K562 (cell line): ENCODE results near the gene FSTL4. TPM values are rescaled to one million over a fixed set of nuclear protein-coding genes. Genes with fewer than 3 reads are reported as not detected.
A peak's percentile ranks its signal among the peaks of the same experiment; 100 is the strongest.

ENCODE experiments used
- ATAC-seq: fragments of 200-7000 bp; cut with Tn5 transposase; 3 replicates; pipeline ENCODE4 v1.9.1; 2020; ENCODE audit warnings: moderate library complexity
- BruUV-seq: library from RNA; stranded (reverse); fragments of 400-500 nt; replicated peaks from 2 replicates; lab custom pipeline; 2021; lab: Mats Ljungman, UMichigan
- CTCF ChIA-PET: fragments of 300-600 bp; formaldehyde crosslinking; extraction: SDS; loops from one replicate; lab custom pipeline; 2021; ENCODE audit warnings: low intra/inter-chr PET ratio; lab: Yijun Ruan, JAX
- POLR2A ChIA-PET: fragments of 300-600, 350-650 bp; sonication (Branson Sonifier 250); formaldehyde crosslinking; extraction: SDS; loops from one replicate; lab custom pipeline; 2021; ENCODE audit warnings: antibody characterized with exemption, inconsistent platforms; lab: Yijun Ruan, JAX
- DNase-seq, 4 experiments: peaks; one replicate each; pipeline versions ENCODE4 v3.0.0 to v3.0.0-alpha.2; 2011 to 2018; ENCODE audit warnings: low spot score in 3 of 4, mixed read lengths in 3 of 4; ENCODE audit errors: extremely low read depth in 1 of 4
- FAIRE-seq: peaks from 2 replicates; lab custom pipeline; 2011; peaks lifted over from hg19 to GRCh38; lab: Jason Lieb, UNC
- H2AFZ ChIP-seq: 2 replicates; pipeline ENCODE4 v1.6.0; 2011; ENCODE audit warnings: low read depth, low read length, control low read depth, inconsistent platforms
- H3K27ac ChIP-seq: fragments of 200-600 bp; 3 replicates; pipeline ENCODE4 v1.8.0; 2011; ENCODE audit warnings: low read depth, mild to moderate bottlenecking, control low read depth, inconsistent platforms, low read length, moderate library complexity, mixed read lengths; ENCODE audit errors: extremely low read depth
- H3K27me3 ChIP-seq, 2 experiments: fragments of 300-600 bp in 1 of 2; 2 replicates in 1 of 2; 3 replicates in 1 of 2; pipeline versions ENCODE4 v1.6.0 to v1.8.0; 2011; ENCODE audit warnings: inconsistent platforms in 2 of 2, low read length in 2 of 2, mild to moderate bottlenecking in 1 of 2, mixed read lengths in 1 of 2, moderate library complexity in 1 of 2; ENCODE audit not compliant: control insufficient read depth in 2 of 2, insufficient read depth in 2 of 2
- H3K36me3 ChIP-seq: fragments of 300-600 bp; 3 replicates; pipeline ENCODE4 v1.8.0; 2011; ENCODE audit warnings: mild to moderate bottlenecking, low read length, inconsistent platforms; ENCODE audit not compliant: control insufficient read depth, insufficient read depth
- H3K4me1 ChIP-seq, 2 experiments: fragments of 200-600 bp in 1 of 2; replicated peaks in 1 of 2; 2 replicates in 1 of 2; 3 replicates in 1 of 2; pipeline versions ENCODE4 v1.5.1 to v1.8.0; 2011; ENCODE audit warnings: inconsistent platforms in 2 of 2, low read length in 2 of 2, mild to moderate bottlenecking in 1 of 2, mixed read lengths in 1 of 2, moderate library complexity in 1 of 2; ENCODE audit not compliant: control insufficient read depth in 2 of 2, insufficient read depth in 2 of 2
- H3K4me2 ChIP-seq: 2 replicates; pipeline ENCODE4 v1.6.1; 2011; ENCODE audit warnings: low read length, control low read depth, inconsistent platforms, mixed read lengths; ENCODE audit not compliant: insufficient read depth
- H3K4me3 ChIP-seq: fragments of 200-600 bp; sonication (generic), shearing (Covaris generic); 2 replicates; pipeline ENCODE4 v1.5.1; 2016; ENCODE audit warnings: control low read depth, inconsistent platforms
- H3K79me2 ChIP-seq: fragments of 200-600 bp; 3 replicates; pipeline ENCODE4 v1.8.0; 2011; ENCODE audit warnings: low read length, inconsistent platforms; ENCODE audit not compliant: control insufficient read depth, insufficient read depth
- H3K9ac ChIP-seq, 2 experiments: 2 replicates each; pipeline versions ENCODE4 v1.6.0 to v1.6.1; 2011; ENCODE audit warnings: low read depth in 2 of 2, low read length in 2 of 2, control low read depth in 1 of 2, inconsistent platforms in 1 of 2, mild to moderate bottlenecking in 1 of 2, mixed read lengths in 1 of 2; ENCODE audit not compliant: insufficient read depth in 1 of 2
- H3K9me1 ChIP-seq: one replicate; pipeline ENCODE4 v1.6.0; 2011; ENCODE audit warnings: inconsistent platforms, mild to moderate bottlenecking, low read length, moderate library complexity; ENCODE audit not compliant: control insufficient read depth, insufficient read depth
- H3K9me3 ChIP-seq: replicated peaks from 2 replicates; pipeline ENCODE4 v1.5.1; 2011; ENCODE audit warnings: low read depth, low read length, inconsistent platforms; ENCODE audit not compliant: control insufficient read depth, insufficient read depth
- H4K20me1 ChIP-seq: replicated peaks from 2 replicates; pipeline ENCODE4 v1.6.1; 2011; ENCODE audit warnings: low read length, inconsistent platforms, mixed read lengths; ENCODE audit not compliant: control insufficient read depth, insufficient read depth
- ATF6 ChIP-seq: sonication (generic); formaldehyde crosslinking; IDR thresholded peaks from 2 replicates; pipeline ENCODE4 v1.4.0; 2020; ENCODE audit warnings: mild to moderate bottlenecking, missing genetic modification reagents
- BCOR ChIP-seq: fragments of 450-650 bp; IDR thresholded peaks from 2 replicates; pipeline ENCODE4 v1.6.1; 2016
- CHCHD3 ChIP-seq: fragments of 250-450 bp; sonication (Bioruptor Pico); IDR thresholded peaks from 2 replicates; pipeline ENCODE4 v2.1.2; 2022; ENCODE audit warnings: mild to moderate bottlenecking
- CREB1 ChIP-seq, 2 experiments: sonication (generic) in 1 of 2; formaldehyde crosslinking in 1 of 2; IDR thresholded peaks; 2 replicates each; pipeline versions ENCODE4 v1.6.1 to v1.8.0; 2012 to 2022; ENCODE audit warnings: inconsistent platforms in 1 of 2, mild to moderate bottlenecking in 1 of 2, missing genetic modification reagents in 1 of 2, moderate library complexity in 1 of 2
- FUS ChIP-seq: fragments of 200-400 bp; formaldehyde crosslinking; optimal IDR thresholded peaks from 2 replicates; pipeline ENCODE3; 2017; ENCODE audit warnings: low read depth, low read length
- GABPB2 ChIP-seq: fragments of 250-450 bp; sonication (Bioruptor Pico); conservative IDR thresholded peaks from 2 replicates; pipeline ENCODE4 v1.5.1; 2021; ENCODE audit warnings: mild to moderate bottlenecking
- MYC ChIP-seq, 2 experiments: fragments of 250-450 bp in 1 of 2; sonication (Bioruptor Pico) in 1 of 2; IDR thresholded peaks; 2 replicates each; pipeline versions ENCODE4 v1.5.1 to v1.6.1; 2012 to 2021; ENCODE audit warnings: low read depth in 2 of 2, borderline replicate concordance in 1 of 2, improper control_type of control experiment in 1 of 2, low read length in 1 of 2, mild to moderate bottlenecking in 1 of 2, moderate library complexity in 1 of 2
- NFE2L1 ChIP-seq: fragments of 450-650 bp; IDR thresholded peaks from 2 replicates; pipeline ENCODE4 v1.6.1; 2016; ENCODE audit warnings: missing genetic modification characterization, low read depth, mild to moderate bottlenecking, missing compliant biosample characterization, moderate library complexity, borderline replicate concordance
- NFRKB ChIP-seq: fragments of 450-650 bp; IDR thresholded peaks from 2 replicates; pipeline ENCODE4 v1.6.1; 2016; ENCODE audit warnings: low read depth
- PHF8 ChIP-seq: fragments of 200-600 bp; sonication (generic); IDR thresholded peaks from 2 replicates; pipeline ENCODE4 v1.6.1; 2012; ENCODE audit warnings: mixed run types, mild to moderate bottlenecking, inconsistent platforms, low read length, moderate library complexity, borderline replicate concordance
- RBM25 ChIP-seq: fragments of 200-400 bp; formaldehyde crosslinking; IDR thresholded peaks from 2 replicates; pipeline ENCODE4 v1.6.1; 2018; ENCODE audit warnings: low read length, low read depth, moderate library complexity; ENCODE audit not compliant: severe bottlenecking
- TEAD4 ChIP-seq, 2 experiments: sonication (generic) in 1 of 2; formaldehyde crosslinking in 1 of 2; IDR thresholded peaks; 2 replicates each; pipeline versions ENCODE4 v1.6.1 to v1.8.0; 2012 to 2022; ENCODE audit warnings: borderline replicate concordance in 1 of 2, inconsistent platforms in 1 of 2, low read length in 1 of 2, mild to moderate bottlenecking in 1 of 2, missing genetic modification reagents in 1 of 2
- ZNF140 ChIP-seq: fragments of 250-450 bp; sonication (Bioruptor Pico); IDR thresholded peaks from 2 replicates; pipeline ENCODE4 v1.8.0; 2021; ENCODE audit warnings: moderate library complexity, mild to moderate bottlenecking, inconsistent platforms
- WGBS: fragments of 100-300 bp; shearing (Covaris generic); methylation state at CpG from one replicate; pipeline ENCODE4 v1.1.6; 2016; ENCODE audit warnings: low coverage, mixed read lengths; ENCODE audit not compliant: insufficient coverage; ENCODE audit errors: missing lambda C conversion rate; 5-methylcytosine and 5-hydroxymethylcytosine counted together
- in situ Hi-C: fragments of 300-500 bp; cut with MboI; formaldehyde crosslinking; loops from 4 replicates; pipeline ENCODE4 v1.15.0; 2018; ENCODE audit warnings: inconsistent platforms, mixed read lengths
- intact Hi-C: fragments of 100-400 bp; cut with micrococcal nuclease; formaldehyde crosslinking; loops from 2 replicates; pipeline ENCODE4 v1.14.2; 2022
- polyA plus RNA-seq, 8 experiments: library from polyadenylated mRNA; depleted of rRNA in 4 of 8; stranded (reverse) in 5 of 8; unstranded in 3 of 8; fragments of >200 nt; fragmentation: Nextera tagmentation in 2 of 8; fragmentation: Illumina TruSeq in 1 of 8; extraction: Ambion mirVana in 2 of 8; extraction: Trizol in 1 of 8; gene quantifications; 2 replicates each; pipeline versions ENCODE4 v1.2.1 to v1.2.3, GENCODE V29; 2011 to 2014; ENCODE audit warnings: inconsistent platforms in 1 of 8, missing spikeins in 1 of 8
- total RNA-seq, 7 experiments: library from RNA; depleted of rRNA in 6 of 7; stranded (reverse); fragments of >200 nt in 6 of 7; fragmentation: Illumina TruSeq in 2 of 7; extraction: Trizol in 2 of 7; gene quantifications; 2 replicates each; pipeline versions ENCODE4 v1.2.1 to v1.2.3, GENCODE V29; 2011 to 2021; ENCODE audit warnings: low replicate concordance in 1 of 7
- TF ChIP-seq, protein P1 (sequence below): fragments of 450-650 bp; IDR thresholded peaks from 2 replicates; pipeline ENCODE4 v1.6.1; 2016
- TF ChIP-seq, protein P2 (sequence below): IDR thresholded peaks from 2 replicates; pipeline ENCODE4 v1.6.1; 2011; ENCODE audit not compliant: insufficient read length; ENCODE audit errors: extremely low read depth

Gene FSTL4
- total and polyA plus RNA-seq, 9 of the 15 experiments (the other 6 are each of a cell fraction or from before 2014, with no cell fraction given), result 0.08 to 0.18 (median 0.10) TPM; not detected in 5

- TF ChIP-seq MYC (IDR thresholded peaks at IDR 0.05; ENCODE audit: low read depth, low read length), result no peak
- TF ChIP-seq MYC (CRISPR knock-in tag; IDR thresholded peaks at IDR 0.05; ENCODE audit: borderline replicate concordance, low read depth), result no peak
- TF ChIP-seq PHF8, result no peak
- TF ChIP-seq CHCHD3 (CRISPR knock-in tag), result no peak
Measured at GRCh38 chr5:133511653-133512235, 100.6 kb downstream of the FSTL4 start (continued).

DNA sequence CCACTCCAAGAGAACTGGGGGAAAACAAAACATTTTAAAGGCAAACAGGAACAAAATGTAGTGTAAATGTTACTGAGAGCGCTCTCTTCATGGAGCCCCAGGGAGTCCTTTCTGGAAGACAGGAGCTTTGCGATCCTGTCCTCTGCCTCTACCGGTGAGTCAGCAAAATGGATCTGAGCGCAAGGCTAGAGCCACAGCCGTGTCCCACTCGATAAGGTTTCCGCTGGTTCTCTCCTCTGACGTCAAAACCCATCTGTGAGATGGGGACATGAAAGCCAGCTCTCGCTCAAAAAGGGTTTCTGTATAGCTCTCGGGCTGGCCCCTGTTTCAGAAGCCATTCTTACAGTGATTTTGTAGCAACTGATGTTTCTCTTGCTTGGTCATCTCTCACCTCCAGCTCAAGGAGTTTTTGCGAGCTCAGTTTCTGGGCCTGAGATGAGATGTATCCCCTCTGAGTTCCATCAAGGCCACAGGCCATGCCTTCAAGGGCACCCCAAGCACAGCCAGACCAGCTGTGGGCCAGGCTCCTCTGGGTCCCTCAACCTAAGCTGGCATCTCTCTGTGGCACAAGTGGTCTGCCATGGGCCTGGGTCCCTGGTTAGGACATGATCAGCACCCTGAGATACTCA is 101.6 kb downstream of the FSTL4 start:
- Histone ChIP-seq H3K4me1 (peaks cover 3 to 14% of the 10 kb centered on the region in 2 experiments; a peak in 3 of 5 replicates), H3K4me2 (peak overlapping the region; percentile 51), H3K79me2 (no peaks in the 10 kb centered on the region), H3K9me3 (no peaks in the 10 kb centered on the region), H3K27me3 (peaks cover 5 to 15% of the 10 kb centered on the region in 2 experiments; a peak in 3 of 5 replicates), H3K9ac (peak overlapping the region in 1 of 2 experiments; percentile 40; a peak in 1 of 4 replicates), H3K36me3 (no peaks in the 10 kb centered on the region), H3K27ac (peak overlapping the region; percentile 33; the same call in 2 of the 3 replicates), H2AFZ (peak overlapping the region; percentile 82), H3K4me3 (no peak overlapping the region), H4K20me1 (no peaks in the 10 kb centered on the region), H3K9me1 (no peaks in the 10 kb centered on the region)
- intact Hi-C loops (no loop called here), in situ Hi-C loops (no loop called here)
- DNase-seq, result peak; percentile 83 to 88 (median 88)
- POLR2A ChIA-PET, result interaction anchor here (0.6 to 1.8 kb wide), 5 partner anchors 9 to 34 kb away, joined by 3 to 8 read pairs (median 5); no protein-coding TSS in a partner anchor
- no TSS peak for BruUV-seq
- peak; percentile 99 for ATAC-seq
- peak; percentile 97 for FAIRE-seq
- 8% methylated on average over 11 of the region's 11 CpGs for WGBS
- CTCF ChIA-PET, result no interaction called here
- TF ChIP-seq GABPB2 (CRISPR knock-in tag), result no peak
- peak; percentile 65 for TF ChIP-seq BCOR
- TF ChIP-seq NFE2L1 (tag), result peak; percentile 83
- no peak for TF ChIP-seq ATF6
- peak; percentile 77 for TF ChIP-seq CREB1 (IDR thresholded peaks at IDR 0.05)
- peak; percentile 68; the same call in 1 of the 2 replicates for TF ChIP-seq CREB1 (CRISPR knock-in tag; IDR thresholded peaks at IDR 0.05)
- TF ChIP-seq NFRKB, result no peak
- TF ChIP-seq, protein P1, sequence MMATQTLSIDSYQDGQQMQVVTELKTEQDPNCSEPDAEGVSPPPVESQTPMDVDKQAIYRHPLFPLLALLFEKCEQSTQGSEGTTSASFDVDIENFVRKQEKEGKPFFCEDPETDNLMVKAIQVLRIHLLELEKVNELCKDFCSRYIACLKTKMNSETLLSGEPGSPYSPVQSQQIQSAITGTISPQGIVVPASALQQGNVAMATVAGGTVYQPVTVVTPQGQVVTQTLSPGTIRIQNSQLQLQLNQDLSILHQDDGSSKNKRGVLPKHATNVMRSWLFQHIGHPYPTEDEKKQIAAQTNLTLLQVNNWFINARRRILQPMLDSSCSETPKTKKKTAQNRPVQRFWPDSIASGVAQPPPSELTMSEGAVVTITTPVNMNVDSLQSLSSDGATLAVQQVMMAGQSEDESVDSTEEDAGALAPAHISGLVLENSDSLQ, result no peak
- TF ChIP-seq TEAD4 (IDR thresholded peaks at IDR 0.05; ENCODE audit: low read length), result no peak
- TF ChIP-seq TEAD4 (CRISPR knock-in tag; IDR thresholded peaks at IDR 0.05; ENCODE audit: borderline replicate concordance), result no peak
- TF ChIP-seq RBM25, result no peak
- TF ChIP-seq, protein P2, sequence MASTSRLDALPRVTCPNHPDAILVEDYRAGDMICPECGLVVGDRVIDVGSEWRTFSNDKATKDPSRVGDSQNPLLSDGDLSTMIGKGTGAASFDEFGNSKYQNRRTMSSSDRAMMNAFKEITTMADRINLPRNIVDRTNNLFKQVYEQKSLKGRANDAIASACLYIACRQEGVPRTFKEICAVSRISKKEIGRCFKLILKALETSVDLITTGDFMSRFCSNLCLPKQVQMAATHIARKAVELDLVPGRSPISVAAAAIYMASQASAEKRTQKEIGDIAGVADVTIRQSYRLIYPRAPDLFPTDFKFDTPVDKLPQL, result no peak
- no peak for TF ChIP-seq ZNF140 (CRISPR knock-in tag)
- TF ChIP-seq FUS, result no peak
